Epithelial cell of proximal tubule (primary cell): Measurements from ENCODE around the gene PAK1. TPM values are rescaled to one million over a fixed set of nuclear protein-coding genes. Genes with fewer than 3 reads are reported as not detected.

Experiments
- DNase-seq: peaks from one replicate; pipeline ENCODE4 v3.0.0-alpha.2; 2011; ENCODE audit warnings: low read depth
- H3K4me3 ChIP-seq: 2 replicates; pipeline ENCODE4 v1.5.1; 2011; ENCODE audit warnings: low read depth, mild to moderate bottlenecking, low read length
- total RNA-seq: library from RNA; depleted of rRNA; stranded (reverse); fragments of >200 nt; gene quantifications from 2 replicates; pipeline ENCODE4 v1.2.3, GENCODE V29; 2015
- TF ChIP-seq, protein P1 (sequence below): conservative IDR thresholded peaks from 2 replicates; pipeline ENCODE4 v1.5.1; 2012; ENCODE audit warnings: low read depth, mild to moderate bottlenecking, low read length

Gene PAK1
- total RNA-seq, 1 donor from 2014 or later, result 38.8 TPM

DNA sequence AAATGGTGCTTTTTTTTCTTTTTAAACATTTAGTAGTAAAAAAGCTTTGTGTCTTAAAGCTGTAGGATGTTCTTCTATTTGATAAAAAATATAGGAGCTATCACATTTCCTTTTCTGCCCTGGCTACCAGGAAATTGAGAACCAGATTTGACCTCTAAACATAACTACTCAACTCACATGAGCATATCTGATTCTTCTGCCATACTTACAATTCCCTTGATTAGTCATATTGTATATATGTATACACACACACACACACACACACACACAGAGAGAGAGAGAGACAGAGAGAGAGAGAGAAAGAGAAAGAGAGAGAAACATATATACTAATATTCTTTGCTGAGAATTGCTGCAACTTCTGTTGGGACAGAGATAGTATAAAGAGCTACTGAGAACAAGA lies 149.4 kb downstream of the PAK1 start:
- no peak for DNase-seq
- no peak overlapping the region for H3K4me3 ChIP-seq
- TF ChIP-seq, protein P1, sequence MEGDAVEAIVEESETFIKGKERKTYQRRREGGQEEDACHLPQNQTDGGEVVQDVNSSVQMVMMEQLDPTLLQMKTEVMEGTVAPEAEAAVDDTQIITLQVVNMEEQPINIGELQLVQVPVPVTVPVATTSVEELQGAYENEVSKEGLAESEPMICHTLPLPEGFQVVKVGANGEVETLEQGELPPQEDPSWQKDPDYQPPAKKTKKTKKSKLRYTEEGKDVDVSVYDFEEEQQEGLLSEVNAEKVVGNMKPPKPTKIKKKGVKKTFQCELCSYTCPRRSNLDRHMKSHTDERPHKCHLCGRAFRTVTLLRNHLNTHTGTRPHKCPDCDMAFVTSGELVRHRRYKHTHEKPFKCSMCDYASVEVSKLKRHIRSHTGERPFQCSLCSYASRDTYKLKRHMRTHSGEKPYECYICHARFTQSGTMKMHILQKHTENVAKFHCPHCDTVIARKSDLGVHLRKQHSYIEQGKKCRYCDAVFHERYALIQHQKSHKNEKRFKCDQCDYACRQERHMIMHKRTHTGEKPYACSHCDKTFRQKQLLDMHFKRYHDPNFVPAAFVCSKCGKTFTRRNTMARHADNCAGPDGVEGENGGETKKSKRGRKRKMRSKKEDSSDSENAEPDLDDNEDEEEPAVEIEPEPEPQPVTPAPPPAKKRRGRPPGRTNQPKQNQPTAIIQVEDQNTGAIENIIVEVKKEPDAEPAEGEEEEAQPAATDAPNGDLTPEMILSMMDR, result no peak

DNA sequence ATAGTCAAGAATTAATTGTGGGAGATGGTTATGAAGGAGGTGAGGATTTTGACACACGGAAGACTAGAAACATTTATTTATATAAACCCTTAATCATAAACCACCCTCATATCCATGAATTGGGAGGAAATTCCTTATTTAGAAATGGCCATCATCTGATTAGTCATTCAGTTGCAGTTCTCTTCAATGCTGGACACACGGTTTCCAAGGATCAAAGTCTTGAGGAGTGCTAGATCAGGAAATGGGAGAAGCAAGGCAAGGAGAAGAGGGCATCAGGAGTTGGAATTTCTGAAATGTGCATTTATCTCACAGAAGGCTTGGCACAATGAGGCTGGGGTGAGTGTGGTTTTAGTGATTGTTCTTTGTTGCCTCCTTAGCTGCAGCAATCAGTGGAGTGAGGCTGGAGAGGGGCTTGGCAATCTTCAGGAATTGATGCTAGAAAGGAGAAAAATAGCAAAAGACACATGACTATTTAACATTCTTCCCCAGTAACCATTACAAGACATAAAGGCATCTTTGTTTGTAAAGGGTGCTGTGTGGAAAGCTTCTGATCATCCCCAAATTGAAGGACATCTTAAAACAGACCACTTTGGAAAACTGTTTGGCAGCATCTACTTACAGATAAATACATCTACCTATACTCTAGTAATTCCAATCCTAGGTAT lies 150.8 kb downstream of the PAK1 start:
- peak; percentile 55 for DNase-seq

DNA sequence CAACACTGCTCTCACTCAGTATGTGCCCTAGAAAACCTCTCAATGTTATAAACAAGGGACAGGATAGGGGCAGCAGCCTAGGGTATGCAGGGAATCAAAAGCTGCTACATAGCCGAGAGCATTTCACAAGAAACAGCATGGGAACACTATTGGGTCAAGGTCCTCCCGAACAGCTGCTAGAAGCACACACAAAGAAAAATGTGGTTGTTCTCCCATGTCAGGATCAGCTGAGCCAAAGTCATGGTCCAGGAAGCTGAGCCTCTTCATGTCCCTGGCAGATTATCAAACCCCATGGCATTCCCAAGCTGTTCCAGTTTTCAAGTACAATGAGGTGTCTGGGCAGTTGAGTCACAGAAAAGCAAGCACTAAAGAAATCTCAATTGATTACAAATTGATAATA lies 151.4 kb downstream of the PAK1 start:
- DNase-seq, result peak; percentile 88
- H3K4me3 ChIP-seq, result no peak overlapping the region
- TF ChIP-seq, protein P1, result no peak

More for the DNA sequence above, 150.8 kb downstream of the PAK1 start:
- no peak overlapping the region for H3K4me3 ChIP-seq
- TF ChIP-seq, protein P1, result no peak

DNA sequence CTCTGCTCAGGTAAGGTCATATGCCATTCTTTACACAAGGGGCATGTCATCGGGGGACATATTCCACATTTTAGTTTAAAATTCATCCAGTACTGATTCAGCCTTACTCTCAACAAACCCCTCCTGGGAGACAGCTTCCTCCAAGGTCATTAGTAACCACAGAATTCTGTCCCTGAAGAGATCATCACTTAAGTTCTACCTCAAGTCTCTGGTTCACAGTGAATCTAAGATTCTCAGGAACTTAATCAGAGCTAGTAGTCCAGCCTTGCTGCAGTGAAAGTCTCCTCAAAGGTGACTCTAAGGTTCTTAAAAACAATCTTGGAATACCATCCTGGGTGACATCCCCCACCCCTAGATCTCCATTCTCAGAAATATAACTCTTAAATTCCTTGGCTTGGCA lies 153.5 kb downstream of the PAK1 start:
- TF ChIP-seq, protein P1, result no peak
- DNase-seq, result no peak
- no peak overlapping the region for H3K4me3 ChIP-seq

DNA sequence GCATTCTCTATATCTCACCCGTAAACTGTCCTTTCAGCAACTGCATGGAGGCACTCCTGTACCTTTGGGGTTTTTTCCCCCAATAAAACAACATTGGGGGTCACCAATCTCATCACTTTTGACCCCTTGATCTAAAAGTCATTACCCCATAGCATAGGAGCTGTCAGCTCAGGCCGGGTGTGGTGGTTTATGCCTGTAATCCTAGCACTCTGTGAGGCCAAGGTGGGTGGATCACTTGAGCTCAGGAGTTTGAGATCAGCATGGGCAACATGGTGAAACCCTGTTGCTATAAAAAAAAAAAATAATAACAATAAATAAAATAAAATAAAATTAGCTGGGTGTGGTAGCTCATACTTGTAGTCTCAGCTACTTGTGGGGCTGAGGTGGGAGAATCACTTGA lies 155.3 kb downstream of the PAK1 start:
- TF ChIP-seq, protein P1, result no peak
- DNase-seq, result no peak

DNA sequence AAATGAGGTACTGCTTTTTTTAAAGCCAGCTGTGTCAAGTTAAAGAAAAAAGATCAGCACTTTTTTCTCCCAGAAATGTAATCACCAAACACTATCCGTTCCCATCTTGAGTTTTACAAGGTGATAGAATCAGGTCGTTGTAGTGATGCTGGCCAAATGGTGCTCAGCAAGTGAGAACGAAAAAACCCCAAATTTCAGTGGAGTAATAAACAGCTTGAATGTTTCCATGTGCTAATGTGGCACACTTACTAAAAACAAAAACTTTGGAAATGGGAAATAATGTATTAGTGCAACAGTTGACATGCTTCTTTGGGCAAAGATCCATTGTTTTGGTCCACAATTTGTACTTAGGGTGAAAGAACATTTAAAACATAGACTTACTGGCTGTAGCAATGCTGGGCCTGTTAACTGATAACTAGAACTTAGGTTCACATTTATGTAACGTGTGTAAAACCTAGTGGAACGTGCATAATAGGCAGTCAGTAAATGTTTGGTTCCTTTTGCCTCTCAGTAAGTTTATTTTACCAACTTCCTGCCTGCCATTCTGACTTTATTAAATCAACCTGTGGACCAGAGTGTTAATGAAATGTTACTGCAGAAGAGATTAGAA lies 157.1 kb downstream of the PAK1 start:
- DNase-seq, result no peak
- H3K4me3 ChIP-seq, result no peak overlapping the region
- TF ChIP-seq, protein P1, result no peak

More for the DNA sequence above, 155.3 kb downstream of the PAK1 start:
- no peak overlapping the region for H3K4me3 ChIP-seq

DNA sequence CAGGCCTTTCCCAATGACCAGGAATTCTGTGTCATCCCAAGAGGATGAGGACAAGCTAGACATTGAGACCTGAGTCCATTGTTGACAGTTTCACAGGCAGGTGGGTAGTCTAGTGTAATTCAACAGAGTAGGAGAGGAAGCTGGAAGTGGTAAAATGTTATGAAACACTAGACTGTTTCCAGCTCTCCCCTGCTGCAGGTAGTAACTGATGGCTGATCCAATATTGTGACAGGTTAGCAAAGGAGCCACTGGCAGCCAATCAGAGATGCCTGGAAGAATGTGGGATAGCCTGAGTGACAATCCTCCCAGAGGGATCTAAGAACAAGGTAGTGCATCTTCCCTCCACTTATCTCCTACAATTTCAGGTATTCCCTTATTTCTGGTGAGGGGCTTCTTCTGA lies 161.8 kb downstream of the PAK1 start:
- TF ChIP-seq, protein P1, result no peak
- H3K4me3 ChIP-seq, result no peak overlapping the region
- no peak for DNase-seq
